ENCODE results near the gene RNF169. TPM values are rescaled to one million over a fixed set of nuclear protein-coding genes. Genes with fewer than 3 reads are reported as not detected.
"Not testable (repeated sequence)": the region's sequence is repeated elsewhere in the genome, so short reads cannot be mapped to it uniquely, and the experiment has no call there.

Gene RNF169
- total and polyA plus RNA-seq, 5 donors, result 2.5 to 11.6 (median 10.2) TPM

DNA sequence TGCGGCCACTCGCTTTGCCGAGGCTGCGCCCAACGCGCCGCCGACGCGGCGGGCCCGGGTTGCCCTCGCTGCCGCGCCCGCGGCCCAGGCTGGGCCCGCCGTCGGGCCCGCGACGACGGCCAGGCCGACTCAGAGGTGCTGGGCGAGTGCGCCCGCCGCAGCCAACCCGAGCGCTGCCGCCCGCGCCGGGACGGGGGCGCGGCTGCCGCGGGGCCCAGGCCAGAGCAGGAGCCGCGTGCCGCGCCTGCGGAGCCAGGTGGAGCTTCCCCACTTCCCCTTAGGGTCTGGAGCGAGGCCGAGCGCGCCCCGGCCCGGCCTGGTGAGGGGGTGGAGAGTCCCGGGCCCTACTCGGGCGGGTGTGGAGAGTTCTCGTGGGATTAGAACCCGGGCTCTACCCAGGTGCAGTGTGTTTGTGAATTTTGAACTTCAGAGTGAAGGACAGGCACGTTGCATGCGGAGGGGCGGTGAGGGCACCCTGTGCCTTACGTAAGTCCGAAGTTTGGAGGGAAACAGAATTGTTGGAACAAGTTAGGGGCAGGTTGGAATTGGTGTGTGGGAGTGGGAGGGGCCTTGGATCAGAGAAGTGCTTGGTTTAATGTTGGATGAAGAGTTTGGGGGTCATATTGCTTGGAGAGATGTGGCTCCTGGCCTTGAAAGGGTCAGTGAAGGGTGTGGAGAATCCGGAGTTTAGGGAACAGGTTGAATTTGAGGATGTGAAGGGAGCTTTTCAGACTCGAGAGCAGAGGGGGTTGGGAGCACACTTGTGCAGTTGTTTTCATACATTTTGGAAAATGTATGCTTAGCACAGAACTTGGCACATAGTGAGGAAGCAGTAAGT lies 697 bp downstream of the RNF169 start:
- intact Hi-C loops (cut with DNase I), result loop anchor here in 1 of 4 donors (10.0 kb wide), 1 partner anchor 255 kb away; the partner anchor contains the start of gene LIPT2

DNA sequence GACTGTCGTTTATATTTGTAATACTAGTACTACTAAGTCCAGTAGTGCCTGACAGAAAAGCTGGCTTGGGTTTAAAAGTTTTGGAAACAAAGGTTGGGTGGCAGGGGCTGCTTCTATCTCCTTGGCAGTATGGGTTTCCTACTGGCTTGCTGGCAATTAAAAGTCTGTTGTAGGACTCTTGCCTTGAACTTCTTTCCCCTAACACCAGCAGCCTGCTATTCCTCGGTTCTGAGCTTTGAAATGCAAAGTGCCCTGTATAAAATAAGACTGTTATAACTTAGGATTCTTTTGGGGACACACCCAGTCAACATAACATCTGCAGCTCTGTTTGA lies 1.3 kb downstream of the RNF169 start:
- 13% methylated on average over 2 of the region's 2 CpGs for WGBS
- H3K9me3 ChIP-seq (ENCODE audit: control insufficient read depth, low read length), result no peaks in the 10 kb centered on the region
- no peaks in the 10 kb centered on the region for H3K27me3 ChIP-seq (ENCODE audit: control insufficient read depth, insufficient read depth)
- no peak for ATAC-seq
- intact Hi-C loops (cut with DNase I), result loop anchor here in 1 of 4 donors (10.0 kb wide), 1 partner anchor 255 kb away; the partner anchor contains the start of gene LIPT2
- H3K4me3 ChIP-seq (ENCODE audit: low read length), result peak overlapping the region; percentile 97
- no peak for DNase-seq
- H3K27ac ChIP-seq (ENCODE audit: low read length), result no peak overlapping the region
- peaks cover 9% of the 10 kb centered on the region for H3K4me1 ChIP-seq (ENCODE audit: control insufficient read depth, insufficient read depth, low read length)

More for the DNA sequence above, 697 bp downstream of the RNF169 start:
- DNase-seq (peak; percentile 49 to 82 (median 80)), ATAC-seq (peak; percentile 50 to 55)
- Histone ChIP-seq H3K4me1 (ENCODE audit: control insufficient read depth, insufficient read depth, low read length) (peaks cover 7% of the 10 kb centered on the region), H3K27me3 (ENCODE audit: control insufficient read depth, insufficient read depth) (no peaks in the 10 kb centered on the region), H3K27ac (ENCODE audit: low read length) (peak overlapping the region; percentile 94), H3K9me3 (ENCODE audit: control insufficient read depth, low read length) (no peaks in the 10 kb centered on the region), H3K4me3 (ENCODE audit: low read length) (peak overlapping the region; percentile 97)
- WGBS, result under 1% methylated on average over 63 of the region's 63 CpGs

DNA sequence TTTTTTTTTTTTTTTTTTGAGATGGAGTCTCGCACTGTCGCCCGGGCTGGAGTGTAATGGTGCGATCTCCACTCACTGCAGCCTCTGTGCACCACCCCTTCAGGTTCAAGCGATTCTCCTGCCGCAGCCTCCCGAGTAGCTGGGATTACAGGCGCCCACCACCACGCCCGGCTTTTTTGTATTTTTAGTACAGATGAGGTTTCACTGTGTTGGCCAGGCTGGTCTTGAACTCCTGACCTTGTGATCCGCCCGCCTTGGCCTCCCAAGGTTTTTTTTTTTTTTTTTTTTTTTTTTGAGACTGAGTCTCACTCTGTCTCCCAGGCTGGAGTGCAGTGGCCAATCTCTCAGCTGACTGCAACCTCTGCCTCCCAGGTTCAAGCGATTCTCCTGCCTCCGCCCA lies 1.9 kb downstream of the RNF169 start:
- peaks cover 11% of the 10 kb centered on the region for H3K4me1 ChIP-seq (ENCODE audit: control insufficient read depth, insufficient read depth, low read length)
- H3K4me3 ChIP-seq (ENCODE audit: low read length); H3K27ac ChIP-seq (ENCODE audit: low read length); intact Hi-C loops (cut with DNase I); H3K9me3 ChIP-seq (ENCODE audit: control insufficient read depth, low read length); ATAC-seq; DNase-seq; H3K27me3 ChIP-seq (ENCODE audit: control insufficient read depth, insufficient read depth): not testable (repeated sequence)
- 96% methylated on average over 14 of the region's 14 CpGs for WGBS

DNA sequence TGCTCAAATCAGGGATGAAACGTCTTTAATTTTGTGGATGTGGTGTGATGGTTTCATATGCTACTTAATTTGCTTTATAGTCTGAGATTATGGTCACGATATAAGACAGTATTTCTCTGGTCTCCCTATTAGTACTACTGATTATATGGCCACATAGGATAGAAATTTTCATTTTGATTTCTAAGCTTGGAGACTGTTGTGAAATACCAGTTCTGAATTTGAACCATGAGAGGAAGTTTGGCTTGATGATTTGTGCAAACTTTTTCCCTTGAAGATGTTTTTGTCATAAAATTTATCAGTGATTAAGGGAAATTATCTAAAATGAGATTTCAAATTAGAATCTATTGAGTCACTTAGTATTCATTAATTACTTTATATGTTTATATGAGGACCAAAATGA lies 2.7 kb downstream of the RNF169 start:
- intact Hi-C loops (cut with DNase I), result no loop called here
- Histone ChIP-seq H3K4me1 (ENCODE audit: control insufficient read depth, insufficient read depth, low read length) (peaks cover 11% of the 10 kb centered on the region), H3K27ac (ENCODE audit: low read length) (no peak overlapping the region), H3K4me3 (ENCODE audit: low read length) (no peak overlapping the region), H3K9me3 (ENCODE audit: control insufficient read depth, low read length) (no peaks in the 10 kb centered on the region), H3K27me3 (ENCODE audit: control insufficient read depth, insufficient read depth) (no peaks in the 10 kb centered on the region)
- 86% methylated on average over 2 of the region's 2 CpGs for WGBS
- no peak for ATAC-seq
- no peak for DNase-seq

DNA sequence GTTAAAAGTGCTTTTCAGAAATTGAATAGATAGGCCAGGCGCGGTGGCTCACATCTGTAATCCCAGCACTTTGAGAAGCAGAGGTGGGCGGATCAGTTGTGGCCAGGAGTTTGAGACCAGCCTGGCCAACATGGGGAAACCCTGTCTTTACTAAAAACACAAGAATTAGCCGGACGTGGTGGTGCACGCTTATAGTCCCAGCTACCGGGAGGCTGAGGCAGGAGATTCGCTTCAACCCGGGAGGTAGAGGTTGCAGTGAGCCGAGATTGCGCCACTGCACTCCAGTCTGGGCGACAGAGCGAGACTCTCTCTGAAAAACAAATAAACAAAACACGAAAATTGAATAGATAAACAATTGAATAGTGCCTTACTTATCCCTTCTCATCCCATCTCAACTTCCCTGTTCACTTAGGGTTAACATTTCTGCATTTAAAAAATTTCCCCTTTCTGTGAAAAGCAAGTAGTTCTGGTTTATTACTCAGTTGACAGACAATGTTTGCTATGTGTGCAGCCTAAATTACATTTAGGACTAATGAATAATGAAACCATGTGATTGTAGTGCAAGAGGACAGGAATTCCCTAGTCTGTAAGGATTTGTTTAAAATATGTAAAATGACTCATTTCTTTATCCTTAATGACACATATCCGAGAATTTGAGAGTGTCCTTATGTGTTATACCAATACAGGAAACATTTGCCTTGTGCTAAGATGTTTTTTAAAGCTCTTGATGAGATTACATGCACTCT lies 6.0 kb downstream of the RNF169 start:
- Histone ChIP-seq H3K4me3 (ENCODE audit: low read length) (no peak overlapping the region), H3K9me3 (ENCODE audit: control insufficient read depth, low read length) (no peaks in the 10 kb centered on the region), H3K27ac (ENCODE audit: low read length) (no peak overlapping the region), H3K4me1 (ENCODE audit: control insufficient read depth, insufficient read depth, low read length) (peaks cover 5% of the 10 kb centered on the region), H3K27me3 (ENCODE audit: control insufficient read depth, insufficient read depth) (no peaks in the 10 kb centered on the region)
- ATAC-seq, result peak in 1 of 2 donors; percentile 11
- intact Hi-C loops (cut with DNase I), result no loop called here
- WGBS, result 72% methylated on average over 15 of the region's 15 CpGs
- DNase-seq, result no peak

GRCh38 chr11:74755395-74755995 lies 6.8 kb downstream of the RNF169 start:
- intact Hi-C loops (cut with DNase I), result no loop called here

GRCh38 chr11:74756571-74756970 lies 7.9 kb downstream of the RNF169 start:
- Histone ChIP-seq H3K27me3 (ENCODE audit: control insufficient read depth, insufficient read depth) (no peaks in the 10 kb centered on the region), H3K4me1 (ENCODE audit: control insufficient read depth, insufficient read depth, low read length) (peaks cover 5% of the 10 kb centered on the region), H3K9me3 (ENCODE audit: control insufficient read depth, low read length) (no peaks in the 10 kb centered on the region), H3K27ac (ENCODE audit: low read length) (no peak overlapping the region), H3K4me3 (ENCODE audit: low read length) (no peak overlapping the region)
- ATAC-seq (no peak), DNase-seq (no peak)
- intact Hi-C loops (cut with DNase I), result no loop called here
- WGBS, result 88% methylated on average over 1 of the region's 1 CpG

More at GRCh38 chr11:74755395-74755995, 6.8 kb downstream of the RNF169 start:
- no peak for ATAC-seq
- WGBS, result 56% methylated on average over 1 of the region's 1 CpG
- Histone ChIP-seq H3K9me3 (ENCODE audit: control insufficient read depth, low read length) (no peaks in the 10 kb centered on the region), H3K4me3 (ENCODE audit: low read length) (no peak overlapping the region), H3K27me3 (ENCODE audit: control insufficient read depth, insufficient read depth) (no peaks in the 10 kb centered on the region), H3K27ac (ENCODE audit: low read length) (no peak overlapping the region), H3K4me1 (ENCODE audit: control insufficient read depth, insufficient read depth, low read length) (peaks cover 5% of the 10 kb centered on the region)
- no peak for DNase-seq

- Histone ChIP-seq H3K9me3 (ENCODE audit: control insufficient read depth, low read length) (no peaks in the 10 kb centered on the region), H3K4me1 (ENCODE audit: control insufficient read depth, insufficient read depth, low read length) (peaks cover 1% of the 10 kb centered on the region), H3K27ac (ENCODE audit: low read length) (no peak overlapping the region), H3K27me3 (ENCODE audit: control insufficient read depth, insufficient read depth) (no peaks in the 10 kb centered on the region), H3K4me3 (ENCODE audit: low read length) (no peak overlapping the region)
- intact Hi-C loops (cut with DNase I), result no loop called here
- 99% methylated on average over 1 of the region's 1 CpG for WGBS
- no peak for DNase-seq
- no peak for ATAC-seq
Observed at GRCh38 chr11:74766905-74767304, 18.3 kb downstream of the RNF169 start.

DNA sequence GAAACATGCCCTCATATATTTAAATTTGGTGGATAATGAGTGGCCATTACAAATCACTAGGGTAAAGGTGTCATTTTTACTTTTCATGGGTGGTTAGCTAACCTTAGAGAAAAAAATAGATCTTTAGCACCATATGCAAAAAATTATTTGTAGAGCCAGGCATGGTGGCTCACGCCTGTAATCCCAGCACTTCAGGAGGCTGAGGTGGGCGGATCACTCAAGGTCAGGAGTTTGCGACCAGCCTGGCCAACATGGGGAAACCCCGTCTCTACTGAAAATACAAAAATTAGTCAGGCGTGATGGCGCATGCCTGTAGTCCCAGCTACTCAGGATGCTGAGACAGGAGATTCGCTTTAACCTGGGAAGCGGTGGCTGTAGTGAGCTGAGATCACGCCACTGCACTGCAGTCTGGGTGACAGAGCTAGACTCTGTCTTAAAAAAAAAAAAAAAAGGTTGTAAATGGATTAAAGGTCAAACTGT lies 19.6 kb downstream of the RNF169 start:
- ATAC-seq; intact Hi-C loops (cut with DNase I): not testable (repeated sequence)

DNA sequence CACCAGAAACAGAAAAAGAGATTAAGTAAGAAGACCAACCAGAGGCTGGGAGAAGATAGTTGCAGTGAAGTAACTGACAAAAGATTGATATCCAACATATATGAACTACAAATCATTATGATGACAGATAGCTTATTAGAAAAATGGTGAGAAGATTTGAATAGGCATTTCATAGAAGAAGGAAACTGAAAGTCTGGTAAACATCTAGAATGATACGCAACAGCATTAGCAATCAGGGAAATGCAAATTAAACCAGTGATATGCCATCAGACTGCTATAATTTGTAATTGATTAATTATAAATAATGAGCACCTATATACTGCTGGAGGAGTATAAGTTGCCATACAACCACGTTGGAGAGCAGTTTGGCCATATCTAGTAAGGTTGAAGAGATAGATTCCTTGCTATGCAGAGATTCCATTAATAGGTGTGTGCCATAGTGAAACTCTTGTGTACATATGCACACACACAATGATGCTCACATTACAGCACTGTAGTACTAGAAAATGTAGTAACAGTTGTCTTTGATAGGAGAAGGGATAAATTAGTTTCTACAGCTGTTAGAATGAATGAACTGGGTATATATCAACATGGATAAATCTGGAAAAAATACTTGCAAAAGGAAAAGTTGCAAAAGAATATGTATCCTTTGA lies 20.5 kb downstream of the RNF169 start:
- DNase-seq (no peak), ATAC-seq (no peak)
- H3K4me3 ChIP-seq (ENCODE audit: low read length), result no peak overlapping the region
- intact Hi-C loops (cut with DNase I), result no loop called here
- peaks cover 3% of the 10 kb centered on the region for H3K4me1 ChIP-seq (ENCODE audit: control insufficient read depth, insufficient read depth, low read length)
- H3K27me3 ChIP-seq (ENCODE audit: control insufficient read depth, insufficient read depth), result no peaks in the 10 kb centered on the region
- 79% methylated on average over 2 of the region's 2 CpGs for WGBS
- H3K27ac ChIP-seq (ENCODE audit: low read length), result no peak overlapping the region
- H3K9me3 ChIP-seq (ENCODE audit: control insufficient read depth, low read length), result no peaks in the 10 kb centered on the region

More for the DNA sequence above, 19.6 kb downstream of the RNF169 start:
- H3K27me3 ChIP-seq (ENCODE audit: control insufficient read depth, insufficient read depth); H3K9me3 ChIP-seq (ENCODE audit: control insufficient read depth, low read length); H3K4me3 ChIP-seq (ENCODE audit: low read length); H3K27ac ChIP-seq (ENCODE audit: low read length); DNase-seq; H3K4me1 ChIP-seq (ENCODE audit: control insufficient read depth, insufficient read depth, low read length): not testable (repeated sequence)
- 96% methylated on average over 9 of the region's 9 CpGs for WGBS
